K562 (cell line): ENCODE data around the gene DNAJC12. TPM values are rescaled to one million over a fixed set of nuclear protein-coding genes. Genes with fewer than 3 reads are reported as not detected.

Experiments
- ATAC-seq: fragments of 200-7000 bp; cut with Tn5 transposase; 3 replicates; pipeline ENCODE4 v1.9.1; 2020; ENCODE audit warnings: moderate library complexity
- BruUV-seq: library from RNA; stranded (reverse); fragments of 400-500 nt; replicated peaks from 2 replicates; lab custom pipeline; 2021; lab: Mats Ljungman, UMichigan
- CTCF ChIA-PET: fragments of 300-600 bp; formaldehyde crosslinking; extraction: SDS; loops from one replicate; lab custom pipeline; 2021; ENCODE audit warnings: low intra/inter-chr PET ratio; lab: Yijun Ruan, JAX
- POLR2A ChIA-PET: fragments of 300-600, 350-650 bp; sonication (Branson Sonifier 250); formaldehyde crosslinking; extraction: SDS; loops from one replicate; lab custom pipeline; 2021; ENCODE audit warnings: antibody characterized with exemption, inconsistent platforms; lab: Yijun Ruan, JAX
- DNase-seq, 4 experiments: peaks; one replicate each; pipeline versions ENCODE4 v3.0.0 to v3.0.0-alpha.2; 2011 to 2018; ENCODE audit warnings: low spot score in 3 of 4, mixed read lengths in 3 of 4; ENCODE audit errors: extremely low read depth in 1 of 4
- FAIRE-seq: peaks from 2 replicates; lab custom pipeline; 2011; peaks lifted over from hg19 to GRCh38; lab: Jason Lieb, UNC
- H2AFZ ChIP-seq: 2 replicates; pipeline ENCODE4 v1.6.0; 2011; ENCODE audit warnings: low read depth, low read length, control low read depth, inconsistent platforms
- H3K27ac ChIP-seq: fragments of 200-600 bp; 3 replicates; pipeline ENCODE4 v1.8.0; 2011; ENCODE audit warnings: low read depth, mild to moderate bottlenecking, control low read depth, inconsistent platforms, low read length, moderate library complexity, mixed read lengths; ENCODE audit errors: extremely low read depth
- H3K27me3 ChIP-seq, 2 experiments: fragments of 300-600 bp in 1 of 2; 2 replicates in 1 of 2; 3 replicates in 1 of 2; pipeline versions ENCODE4 v1.6.0 to v1.8.0; 2011; ENCODE audit warnings: inconsistent platforms in 2 of 2, low read length in 2 of 2, mild to moderate bottlenecking in 1 of 2, mixed read lengths in 1 of 2, moderate library complexity in 1 of 2; ENCODE audit not compliant: control insufficient read depth in 2 of 2, insufficient read depth in 2 of 2
- H3K36me3 ChIP-seq: fragments of 300-600 bp; 3 replicates; pipeline ENCODE4 v1.8.0; 2011; ENCODE audit warnings: mild to moderate bottlenecking, low read length, inconsistent platforms; ENCODE audit not compliant: control insufficient read depth, insufficient read depth
- H3K4me1 ChIP-seq, 2 experiments: fragments of 200-600 bp in 1 of 2; replicated peaks in 1 of 2; 2 replicates in 1 of 2; 3 replicates in 1 of 2; pipeline versions ENCODE4 v1.5.1 to v1.8.0; 2011; ENCODE audit warnings: inconsistent platforms in 2 of 2, low read length in 2 of 2, mild to moderate bottlenecking in 1 of 2, mixed read lengths in 1 of 2, moderate library complexity in 1 of 2; ENCODE audit not compliant: control insufficient read depth in 2 of 2, insufficient read depth in 2 of 2
- H3K4me2 ChIP-seq: 2 replicates; pipeline ENCODE4 v1.6.1; 2011; ENCODE audit warnings: low read length, control low read depth, inconsistent platforms, mixed read lengths; ENCODE audit not compliant: insufficient read depth
- H3K4me3 ChIP-seq: fragments of 200-600 bp; sonication (generic), shearing (Covaris generic); 2 replicates; pipeline ENCODE4 v1.5.1; 2016; ENCODE audit warnings: control low read depth, inconsistent platforms
- H3K79me2 ChIP-seq: fragments of 200-600 bp; 3 replicates; pipeline ENCODE4 v1.8.0; 2011; ENCODE audit warnings: low read length, inconsistent platforms; ENCODE audit not compliant: control insufficient read depth, insufficient read depth
- H3K9ac ChIP-seq, 2 experiments: 2 replicates each; pipeline versions ENCODE4 v1.6.0 to v1.6.1; 2011; ENCODE audit warnings: low read depth in 2 of 2, low read length in 2 of 2, control low read depth in 1 of 2, inconsistent platforms in 1 of 2, mild to moderate bottlenecking in 1 of 2, mixed read lengths in 1 of 2; ENCODE audit not compliant: insufficient read depth in 1 of 2
- H3K9me1 ChIP-seq: one replicate; pipeline ENCODE4 v1.6.0; 2011; ENCODE audit warnings: inconsistent platforms, mild to moderate bottlenecking, low read length, moderate library complexity; ENCODE audit not compliant: control insufficient read depth, insufficient read depth
- H3K9me3 ChIP-seq: replicated peaks from 2 replicates; pipeline ENCODE4 v1.5.1; 2011; ENCODE audit warnings: low read depth, low read length, inconsistent platforms; ENCODE audit not compliant: control insufficient read depth, insufficient read depth
- H4K20me1 ChIP-seq: replicated peaks from 2 replicates; pipeline ENCODE4 v1.6.1; 2011; ENCODE audit warnings: low read length, inconsistent platforms, mixed read lengths; ENCODE audit not compliant: control insufficient read depth, insufficient read depth
- BRCA1 ChIP-seq, 2 experiments: fragments of 450-650 bp in 1 of 2; sonication (generic) in 1 of 2; formaldehyde crosslinking in 1 of 2; IDR thresholded peaks; 2 replicates each; pipeline versions ENCODE4 v1.5.0 to v1.6.1; 2017 to 2020; ENCODE audit warnings: mild to moderate bottlenecking in 1 of 2, missing genetic modification reagents in 1 of 2
- DPF2 ChIP-seq: fragments of 450-650 bp; IDR thresholded peaks from 2 replicates; pipeline ENCODE4 v1.6.1; 2016
- FOXM1 ChIP-seq, 2 experiments: fragments of 450-650 bp in 1 of 2; sonication (generic) in 1 of 2; formaldehyde crosslinking in 1 of 2; IDR thresholded peaks; 2 replicates each; pipeline versions ENCODE4 v1.6.1 to v1.9.0; 2017 to 2022; ENCODE audit warnings: low read depth in 2 of 2, mild to moderate bottlenecking in 2 of 2, missing genetic modification reagents in 1 of 2, moderate library complexity in 1 of 2
- MECOM ChIP-seq: fragments of 250-450 bp; sonication (Bioruptor Pico); IDR thresholded peaks from 2 replicates; pipeline ENCODE4 v1.8.0; 2022; ENCODE audit warnings: inconsistent platforms
- PRPF4 ChIP-seq: fragments of 200-400 bp; formaldehyde crosslinking; IDR thresholded peaks from one replicate; pipeline ENCODE4 v1.6.1; 2017; ENCODE audit warnings: low read length, low read depth, mild to moderate bottlenecking; ENCODE audit not compliant: insufficient read depth, poor library complexity, severe bottlenecking
- TARDBP ChIP-seq: fragments of 450-650 bp; IDR thresholded peaks from 2 replicates; pipeline ENCODE4 v1.6.1; 2016
- TBP ChIP-seq: optimal IDR thresholded peaks from 2 replicates; pipeline ENCODE3; 2011; ENCODE audit warnings: low read depth, low read length, improper control_type of control experiment
- THRA ChIP-seq: fragments of 450-650 bp; IDR thresholded peaks from 2 replicates; pipeline ENCODE4 v1.6.1; 2017; ENCODE audit warnings: mild to moderate bottlenecking, moderate library complexity
- ZBTB2 ChIP-seq: fragments of 450-650 bp; IDR thresholded peaks from 2 replicates; pipeline ENCODE4 v1.6.1; 2016; ENCODE audit warnings: antibody characterized with exemption
- ZBTB9 ChIP-seq: fragments of 450-650 bp; formaldehyde crosslinking; IDR thresholded peaks from 2 replicates; pipeline ENCODE4 v1.4.0; 2020; ENCODE audit warnings: mild to moderate bottlenecking, moderate library complexity
- ZNF143 ChIP-seq: sonication (generic); formaldehyde crosslinking; IDR thresholded peaks from 2 replicates; pipeline ENCODE4 v1.9.0; 2022; ENCODE audit warnings: mild to moderate bottlenecking, missing genetic modification reagents
- WGBS: fragments of 100-300 bp; shearing (Covaris generic); methylation state at CpG from one replicate; pipeline ENCODE4 v1.1.6; 2016; ENCODE audit warnings: low coverage, mixed read lengths; ENCODE audit not compliant: insufficient coverage; ENCODE audit errors: missing lambda C conversion rate; 5-methylcytosine and 5-hydroxymethylcytosine counted together
- in situ Hi-C: fragments of 300-500 bp; cut with MboI; formaldehyde crosslinking; loops from 4 replicates; pipeline ENCODE4 v1.15.0; 2018; ENCODE audit warnings: inconsistent platforms, mixed read lengths
- intact Hi-C: fragments of 100-400 bp; cut with micrococcal nuclease; formaldehyde crosslinking; loops from 2 replicates; pipeline ENCODE4 v1.14.2; 2022
- polyA plus RNA-seq, 8 experiments: library from polyadenylated mRNA; depleted of rRNA in 4 of 8; stranded (reverse) in 5 of 8; unstranded in 3 of 8; fragments of >200 nt; fragmentation: Nextera tagmentation in 2 of 8; fragmentation: Illumina TruSeq in 1 of 8; extraction: Ambion mirVana in 2 of 8; extraction: Trizol in 1 of 8; gene quantifications; 2 replicates each; pipeline versions ENCODE4 v1.2.1 to v1.2.3, GENCODE V29; 2011 to 2014; ENCODE audit warnings: inconsistent platforms in 1 of 8, missing spikeins in 1 of 8
- total RNA-seq, 7 experiments: library from RNA; depleted of rRNA in 6 of 7; stranded (reverse); fragments of >200 nt in 6 of 7; fragmentation: Illumina TruSeq in 2 of 7; extraction: Trizol in 2 of 7; gene quantifications; 2 replicates each; pipeline versions ENCODE4 v1.2.1 to v1.2.3, GENCODE V29; 2011 to 2021; ENCODE audit warnings: low replicate concordance in 1 of 7

The DNAJC12 gene
- total and polyA plus RNA-seq, 9 of the 15 experiments (the other 6 are each of a cell fraction or from before 2014, with no cell fraction given), result 7.4 to 95.9 (median 68.5) TPM

- TF ChIP-seq THRA, result no peak
- TF ChIP-seq MECOM (CRISPR knock-in tag), result peak; percentile 44; the same call in 1 of the 2 replicates
- peak; percentile 35; the same call in 1 of the 2 replicates for TF ChIP-seq FOXM1 (IDR thresholded peaks at IDR 0.05; ENCODE audit: low read depth)
- no peak for TF ChIP-seq FOXM1 (CRISPR knock-in tag; IDR thresholded peaks at IDR 0.05; ENCODE audit: low read depth)
- no peak for TF ChIP-seq TARDBP
- TF ChIP-seq ZNF143 (CRISPR knock-in tag), result peak; percentile 73
Measured at GRCh38 chr10:67837541-67838314, at the start of gene DNAJC12 (continued).

GRCh38 chr10:67884842-67885670, 47.1 kb upstream of the DNAJC12 start:
- ATAC-seq (peak; percentile 85), FAIRE-seq (no peak), DNase-seq (peak; percentile 78 to 90 (median 83))
- Histone ChIP-seq H3K4me2 (peak overlapping the region; percentile 79), H3K27me3 (no peaks in the 10 kb centered on the region), H3K9me1 (no peaks in the 10 kb centered on the region), H3K36me3 (peaks cover 33% of the 10 kb centered on the region), H3K79me2 (peaks cover 49% of the 10 kb centered on the region), H3K4me3 (peak overlapping the region; percentile 72), H3K4me1 (peaks cover 9 to 16% of the 10 kb centered on the region in 2 experiments; a peak in 4 of 5 replicates), H3K9me3 (no peaks in the 10 kb centered on the region), H3K9ac (peak overlapping the region; percentile 73 to 95), H4K20me1 (no peaks in the 10 kb centered on the region), H3K27ac (peak overlapping the region; percentile 92), H2AFZ (peak overlapping the region; percentile 73)
- BruUV-seq, result no TSS peak
- ChIA-PET CTCF (no interaction called here), POLR2A (interaction anchor here (0.7 to 2.1 kb wide), 12 partner anchors 9 to 750 kb away, joined by 3 to 10 read pairs (median 4); partner anchors contain the start of genes HNRNPH3 and PBLD)
- intact Hi-C loops (loop anchor here (5.0 to 10.0 kb wide), 2 partner anchors 190 to 1432 kb away; partner anchors contain the start of gene HERC4), in situ Hi-C loops (no loop called here)
- under 1% methylated on average over 45 of the region's 73 CpGs for WGBS
- TF ChIP-seq PRPF4, result peak; percentile 65
- TF ChIP-seq ZBTB2, result peak; percentile 85
- TF ChIP-seq BRCA1 (IDR thresholded peaks at IDR 0.05), result no peak
- no peak for TF ChIP-seq BRCA1 (CRISPR knock-in tag; IDR thresholded peaks at IDR 0.05)
- TF ChIP-seq ZBTB9 (CRISPR knock-in tag), result 0 out of 2 replicates have a peak, but pooled peaks have one; percentile 7
- 0 out of 2 replicates have a peak, but pooled peaks have one; percentile 39 for TF ChIP-seq DPF2
- peak; percentile 43 for TF ChIP-seq TBP
